ENCODE measurements around the gene GPATCH2.

Gene GPATCH2

DNA sequence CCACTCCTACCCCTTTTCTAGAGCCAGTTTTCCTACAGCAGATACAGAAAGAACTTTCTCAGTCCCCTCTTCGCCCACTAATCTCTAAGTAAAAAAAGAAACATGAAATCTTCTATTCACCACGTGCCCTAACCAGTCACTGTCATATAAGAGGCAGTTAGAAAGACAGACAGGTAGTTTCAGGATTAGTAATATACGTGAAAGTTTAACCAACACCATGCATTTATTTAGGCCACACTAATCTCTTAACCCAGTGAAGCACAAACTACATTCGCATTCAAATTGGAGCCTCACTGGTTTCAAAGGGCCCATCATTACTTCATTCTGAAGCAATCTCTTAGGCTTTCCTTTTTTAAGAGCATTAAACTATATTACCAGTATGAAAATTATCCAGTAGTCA lies 10.1 kb downstream of the GPATCH2 start:
- peaks cover 42% of the 10 kb centered on the region; the same call in 1 of the 2 replicates for H3K79me2 ChIP-seq (ENCODE audit: insufficient read depth, low read depth)
- H3K9ac ChIP-seq: no peak overlapping the region
- H3K4me1 ChIP-seq (ENCODE audit: low read depth, poor library complexity, severe bottlenecking): peaks cover 45% of the 10 kb centered on the region
- H3K4me2 ChIP-seq: peak overlapping the region; percentile 55
- H3K36me3 ChIP-seq (ENCODE audit: insufficient read depth): no peaks in the 10 kb centered on the region
- H3K27ac ChIP-seq: peak overlapping the region; percentile 3; the same call in 1 of the 2 replicates
- no peak overlapping the region for H3K4me3 ChIP-seq (IDR thresholded peaks at IDR 0.05; ENCODE audit: insufficient read depth, low read depth, low read length)
- no peaks in the 10 kb centered on the region for H4K20me1 ChIP-seq (ENCODE audit: insufficient read depth)
- H2AFZ ChIP-seq (ENCODE audit: low read depth): no peak overlapping the region
- no peak for TF ChIP-seq CTCF (conservative IDR thresholded peaks at IDR 0.05; ENCODE audit: low read depth, low read length)
- no peaks in the 10 kb centered on the region for H3K27me3 ChIP-seq (ENCODE audit: insufficient read depth, low read depth)

- H3K4me1 ChIP-seq (ENCODE audit: low read depth, poor library complexity, severe bottlenecking): peaks cover 30% of the 10 kb centered on the region
Observed at GRCh38 chr1:217617126-217617525, 13.8 kb downstream of the GPATCH2 start.

GRCh38 chr1:217614200-217614712 lies 16.6 kb downstream of the GPATCH2 start:
- Histone ChIP-seq H3K79me2 (ENCODE audit: insufficient read depth, low read depth) (no peaks in the 10 kb centered on the region; the same call in 1 of the 2 replicates), H3K9ac (no peak overlapping the region), H3K27ac (no peak overlapping the region), H3K4me3 (IDR thresholded peaks at IDR 0.05; ENCODE audit: insufficient read depth, low read depth, low read length) (no peak overlapping the region), H3K4me1 (ENCODE audit: low read depth, poor library complexity, severe bottlenecking) (peaks cover 11% of the 10 kb centered on the region), H3K36me3 (ENCODE audit: insufficient read depth) (no peaks in the 10 kb centered on the region), H4K20me1 (ENCODE audit: insufficient read depth) (no peaks in the 10 kb centered on the region), H3K27me3 (ENCODE audit: insufficient read depth, low read depth) (no peaks in the 10 kb centered on the region), H2AFZ (ENCODE audit: low read depth) (no peak overlapping the region), H3K4me2 (no peak overlapping the region)
- TF ChIP-seq CTCF (conservative IDR thresholded peaks at IDR 0.05; ENCODE audit: low read depth, low read length): no peak

More at GRCh38 chr1:217617126-217617525, 13.8 kb downstream of the GPATCH2 start:
- TF ChIP-seq CTCF (conservative IDR thresholded peaks at IDR 0.05; ENCODE audit: low read depth, low read length): no peak
- no peaks in the 10 kb centered on the region for H4K20me1 ChIP-seq (ENCODE audit: insufficient read depth)
- no peak overlapping the region for H3K4me3 ChIP-seq (IDR thresholded peaks at IDR 0.05; ENCODE audit: insufficient read depth, low read depth, low read length)
- H3K79me2 ChIP-seq (ENCODE audit: insufficient read depth, low read depth): peaks cover 6% of the 10 kb centered on the region; the same call in 1 of the 2 replicates
- H3K27me3 ChIP-seq (ENCODE audit: insufficient read depth, low read depth): no peaks in the 10 kb centered on the region
- no peaks in the 10 kb centered on the region for H3K36me3 ChIP-seq (ENCODE audit: insufficient read depth)
- H3K4me2 ChIP-seq: no peak overlapping the region
- H3K27ac ChIP-seq: no peak overlapping the region
- no peak overlapping the region for H3K9ac ChIP-seq
- no peak overlapping the region for H2AFZ ChIP-seq (ENCODE audit: low read depth)

DNA sequence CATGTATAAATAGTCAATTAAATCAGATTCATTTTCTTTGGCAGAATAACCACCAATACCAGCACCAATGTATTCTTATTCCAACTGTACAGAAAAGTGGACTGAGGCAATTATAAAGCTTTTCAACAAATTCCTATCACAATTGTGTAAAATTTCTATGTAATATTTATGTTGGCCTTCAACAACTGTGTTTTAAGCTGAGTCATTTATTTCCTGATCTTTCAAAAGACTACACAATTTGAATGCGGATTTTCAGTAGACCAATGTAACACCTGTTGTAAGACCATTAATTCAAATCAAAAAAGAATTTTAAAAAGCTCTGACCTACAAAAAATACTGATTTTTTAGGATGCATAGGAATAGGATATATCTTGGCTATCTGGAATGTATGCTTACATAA lies 25.5 kb downstream of the GPATCH2 start:
- no peak overlapping the region for H3K9ac ChIP-seq
- no peaks in the 10 kb centered on the region for H3K4me1 ChIP-seq (ENCODE audit: low read depth, poor library complexity, severe bottlenecking)
- H2AFZ ChIP-seq (ENCODE audit: low read depth): no peak overlapping the region
- no peak overlapping the region for H3K27ac ChIP-seq
- no peaks in the 10 kb centered on the region for H3K27me3 ChIP-seq (ENCODE audit: insufficient read depth, low read depth)
- H4K20me1 ChIP-seq (ENCODE audit: insufficient read depth): no peaks in the 10 kb centered on the region
- H3K79me2 ChIP-seq (ENCODE audit: insufficient read depth, low read depth): no peaks in the 10 kb centered on the region
- no peak overlapping the region for H3K4me2 ChIP-seq
- TF ChIP-seq CTCF (conservative IDR thresholded peaks at IDR 0.05; ENCODE audit: low read depth, low read length): no peak
- H3K36me3 ChIP-seq (ENCODE audit: insufficient read depth): no peaks in the 10 kb centered on the region
- no peak overlapping the region for H3K4me3 ChIP-seq (IDR thresholded peaks at IDR 0.05; ENCODE audit: insufficient read depth, low read depth, low read length)

Data from KMS-11 (cell line).